HepG2 (cell line): ENCODE measurements around the gene ACAD8.

Source experiments
- E2F1 ChIP-seq: sonication (generic); formaldehyde crosslinking; IDR thresholded peaks from 2 replicates; pipeline ENCODE4 v1.5.0; 2020; ENCODE audit warnings: missing genetic modification reagents
- GTF3A ChIP-seq: sonication (generic); formaldehyde crosslinking; conservative IDR thresholded peaks from 2 replicates; pipeline ENCODE4 v1.4.0; 2020; ENCODE audit warnings: mild to moderate bottlenecking, missing genetic modification reagents
- MAFK ChIP-seq, 2 experiments: IDR thresholded peaks in 1 of 2; conservative IDR thresholded peaks in 1 of 2; 2 replicates each; pipeline ENCODE4 v1.6.1; 2011; ENCODE audit warnings: improper control_type of control experiment in 2 of 2, low read length in 2 of 2
- MYC ChIP-seq: sonication (generic); formaldehyde crosslinking; IDR thresholded peaks from 2 replicates; pipeline ENCODE4 v1.9.0; 2021; ENCODE audit warnings: missing genetic modification reagents, borderline replicate concordance
- NCOR1 ChIP-seq: fragments of 200-600 bp; sonication (generic); IDR thresholded peaks from 2 replicates; pipeline ENCODE4 v1.7.0; 2017; ENCODE audit warnings: antibody characterized with exemption, low read length, borderline replicate concordance
- ZNF598 ChIP-seq: sonication (generic); formaldehyde crosslinking; IDR thresholded peaks from 2 replicates; pipeline ENCODE4 v1.5.1; 2020; ENCODE audit warnings: mild to moderate bottlenecking, missing genetic modification reagents, borderline replicate concordance
- ZNF768 ChIP-seq: sonication (generic); formaldehyde crosslinking; IDR thresholded peaks from 2 replicates; pipeline ENCODE4 v1.4.0; 2020; ENCODE audit warnings: missing genetic modification reagents
- ZNF780A ChIP-seq: sonication (generic); formaldehyde crosslinking; IDR thresholded peaks from 2 replicates; pipeline ENCODE4 v1.8.0; 2022; ENCODE audit warnings: mild to moderate bottlenecking, missing genetic modification reagents, moderate library complexity
- TF ChIP-seq, protein P1 (sequence below): sonication (generic); formaldehyde crosslinking; IDR thresholded peaks from 2 replicates; pipeline ENCODE4 v1.5.0; 2020; ENCODE audit warnings: mild to moderate bottlenecking, missing genetic modification reagents, moderate library complexity
- TF ChIP-seq, protein P2 (sequence below): sonication (generic); formaldehyde crosslinking; conservative IDR thresholded peaks from 2 replicates; pipeline ENCODE4 v1.5.0; 2020; ENCODE audit warnings: missing genetic modification reagents
- TF ChIP-seq, protein P3 (sequence below), 2 experiments: sonication (generic) in 1 of 2; formaldehyde crosslinking in 1 of 2; IDR thresholded peaks; 2 replicates each; pipeline versions ENCODE4 v1.4.0 to v1.6.1; 2018 to 2020; ENCODE audit warnings: missing genetic modification reagents in 2 of 2, borderline replicate concordance in 1 of 2, low read depth in 1 of 2, mild to moderate bottlenecking in 1 of 2, missing biosample characterization in 1 of 2

- TF ChIP-seq ZNF780A (CRISPR knock-in tag) = no peak
- no peak for TF ChIP-seq MAFK (conservative IDR thresholded peaks at IDR 0.05 in 1 of 2, IDR thresholded peaks at IDR 0.05 in 1 of 2; ENCODE audit: low read length in 2 of 2)
- no peak for TF ChIP-seq MYC (CRISPR knock-in tag)
- TF ChIP-seq NCOR1 = no peak
- no peak for TF ChIP-seq E2F1
- TF ChIP-seq ZNF768 (CRISPR knock-in tag) = no peak
- TF ChIP-seq, protein P1, sequence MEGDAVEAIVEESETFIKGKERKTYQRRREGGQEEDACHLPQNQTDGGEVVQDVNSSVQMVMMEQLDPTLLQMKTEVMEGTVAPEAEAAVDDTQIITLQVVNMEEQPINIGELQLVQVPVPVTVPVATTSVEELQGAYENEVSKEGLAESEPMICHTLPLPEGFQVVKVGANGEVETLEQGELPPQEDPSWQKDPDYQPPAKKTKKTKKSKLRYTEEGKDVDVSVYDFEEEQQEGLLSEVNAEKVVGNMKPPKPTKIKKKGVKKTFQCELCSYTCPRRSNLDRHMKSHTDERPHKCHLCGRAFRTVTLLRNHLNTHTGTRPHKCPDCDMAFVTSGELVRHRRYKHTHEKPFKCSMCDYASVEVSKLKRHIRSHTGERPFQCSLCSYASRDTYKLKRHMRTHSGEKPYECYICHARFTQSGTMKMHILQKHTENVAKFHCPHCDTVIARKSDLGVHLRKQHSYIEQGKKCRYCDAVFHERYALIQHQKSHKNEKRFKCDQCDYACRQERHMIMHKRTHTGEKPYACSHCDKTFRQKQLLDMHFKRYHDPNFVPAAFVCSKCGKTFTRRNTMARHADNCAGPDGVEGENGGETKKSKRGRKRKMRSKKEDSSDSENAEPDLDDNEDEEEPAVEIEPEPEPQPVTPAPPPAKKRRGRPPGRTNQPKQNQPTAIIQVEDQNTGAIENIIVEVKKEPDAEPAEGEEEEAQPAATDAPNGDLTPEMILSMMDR (CRISPR knock-in tag) = no peak
- TF ChIP-seq, protein P2, sequence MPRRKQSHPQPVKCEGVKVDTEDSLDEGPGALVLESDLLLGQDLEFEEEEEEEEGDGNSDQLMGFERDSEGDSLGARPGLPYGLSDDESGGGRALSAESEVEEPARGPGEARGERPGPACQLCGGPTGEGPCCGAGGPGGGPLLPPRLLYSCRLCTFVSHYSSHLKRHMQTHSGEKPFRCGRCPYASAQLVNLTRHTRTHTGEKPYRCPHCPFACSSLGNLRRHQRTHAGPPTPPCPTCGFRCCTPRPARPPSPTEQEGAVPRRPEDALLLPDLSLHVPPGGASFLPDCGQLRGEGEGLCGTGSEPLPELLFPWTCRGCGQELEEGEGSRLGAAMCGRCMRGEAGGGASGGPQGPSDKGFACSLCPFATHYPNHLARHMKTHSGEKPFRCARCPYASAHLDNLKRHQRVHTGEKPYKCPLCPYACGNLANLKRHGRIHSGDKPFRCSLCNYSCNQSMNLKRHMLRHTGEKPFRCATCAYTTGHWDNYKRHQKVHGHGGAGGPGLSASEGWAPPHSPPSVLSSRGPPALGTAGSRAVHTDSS = no peak
- TF ChIP-seq, protein P3, sequence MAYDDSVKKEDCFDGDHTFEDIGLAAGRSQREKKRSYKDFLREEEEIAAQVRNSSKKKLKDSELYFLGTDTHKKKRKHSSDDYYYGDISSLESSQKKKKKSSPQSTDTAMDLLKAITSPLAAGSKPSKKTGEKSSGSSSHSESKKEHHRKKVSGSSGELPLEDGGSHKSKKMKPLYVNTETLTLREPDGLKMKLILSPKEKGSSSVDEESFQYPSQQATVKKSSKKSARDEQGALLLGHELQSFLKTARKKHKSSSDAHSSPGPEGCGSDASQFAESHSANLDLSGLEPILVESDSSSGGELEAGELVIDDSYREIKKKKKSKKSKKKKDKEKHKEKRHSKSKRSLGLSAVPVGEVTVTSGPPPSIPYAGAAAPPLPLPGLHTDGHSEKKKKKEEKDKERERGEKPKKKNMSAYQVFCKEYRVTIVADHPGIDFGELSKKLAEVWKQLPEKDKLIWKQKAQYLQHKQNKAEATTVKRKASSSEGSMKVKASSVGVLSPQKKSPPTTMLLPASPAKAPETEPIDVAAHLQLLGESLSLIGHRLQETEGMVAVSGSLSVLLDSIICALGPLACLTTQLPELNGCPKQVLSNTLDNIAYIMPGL (CRISPR knock-in tag; IDR thresholded peaks at IDR 0.05; ENCODE audit: borderline replicate concordance in 1 of 2, low read depth in 1 of 2) = no peak
- no peak for TF ChIP-seq GTF3A
- no peak for TF ChIP-seq ZNF598 (CRISPR knock-in tag)
These were observed 4.4 kb upstream of the ACAD8 start for GRCh38 chr11:134248910-134249480.
